GM19395 (cell line): ENCODE measurements around the gene RERE.
"Not testable (repeated sequence)": the region's sequence is repeated elsewhere in the genome, so short reads cannot be mapped to it uniquely, and the experiment has no call there.

Experiments used
- ATAC-seq: cut with Tn5 transposase; IDR thresholded peaks from one replicate; pipeline ENCODE4 v1.9.1; 2021; ENCODE audit warnings: mild to moderate bottlenecking, moderate library complexity; ENCODE audit not compliant: unreplicated experiment

RERE gene

DNA sequence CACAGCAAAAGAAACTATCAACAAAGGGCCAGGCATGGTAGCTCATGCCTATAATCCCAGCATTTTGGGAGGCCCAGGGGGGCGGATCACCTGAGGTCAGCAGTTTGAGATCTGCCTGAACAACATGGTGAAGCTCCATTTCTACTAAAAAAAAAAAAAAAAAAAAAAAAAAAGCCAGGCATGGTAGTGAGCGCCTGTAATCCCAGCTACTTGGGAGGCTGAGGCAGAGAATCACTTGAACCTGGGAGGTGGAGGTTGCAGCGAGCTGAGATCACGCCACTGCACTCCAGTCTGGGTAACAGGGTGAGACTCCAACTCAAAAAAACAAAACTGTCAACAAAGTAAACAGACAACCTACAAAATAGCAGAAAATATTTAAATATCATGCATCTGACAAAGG, 122.0 kb downstream of the RERE start:
- ATAC-seq: not testable (repeated sequence)

DNA sequence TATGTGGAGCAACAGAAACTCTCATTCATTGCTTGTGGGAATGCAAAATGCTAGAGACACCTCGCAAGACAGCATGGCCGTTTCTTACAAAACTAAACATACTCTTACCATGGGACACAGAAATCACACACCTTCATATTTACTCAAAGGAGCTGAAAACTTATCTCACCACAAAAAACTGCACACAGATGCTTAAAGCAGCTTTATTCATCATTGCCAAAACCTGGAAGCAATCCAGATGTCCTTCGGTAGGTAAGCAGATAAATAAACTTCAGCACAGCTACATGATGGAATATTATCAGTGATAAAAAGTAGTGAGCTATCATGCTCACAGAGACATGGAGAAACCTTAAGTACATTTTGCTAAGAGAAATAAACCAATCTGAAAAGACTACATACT, 124.3 kb downstream of the RERE start:
- no peak for ATAC-seq

DNA sequence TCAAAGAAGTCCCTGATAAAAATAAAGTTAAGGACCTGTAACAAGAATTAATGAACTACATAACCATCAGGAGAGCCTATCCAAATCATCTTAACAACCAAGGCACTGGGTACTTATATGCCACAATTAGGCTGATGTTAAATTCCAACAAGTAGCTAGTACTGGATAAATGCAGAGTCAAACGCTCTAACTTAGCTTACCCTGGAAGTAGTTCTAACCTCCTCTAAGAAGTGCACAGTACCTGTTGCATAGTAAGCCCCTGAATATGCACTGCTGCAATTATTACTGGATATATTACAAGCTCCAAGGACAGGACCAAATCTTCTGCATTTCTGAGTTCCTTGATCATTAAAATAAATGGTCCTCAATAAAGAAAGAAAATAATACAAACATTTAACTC, 125.8 kb downstream of the RERE start:
- ATAC-seq: no peak

DNA sequence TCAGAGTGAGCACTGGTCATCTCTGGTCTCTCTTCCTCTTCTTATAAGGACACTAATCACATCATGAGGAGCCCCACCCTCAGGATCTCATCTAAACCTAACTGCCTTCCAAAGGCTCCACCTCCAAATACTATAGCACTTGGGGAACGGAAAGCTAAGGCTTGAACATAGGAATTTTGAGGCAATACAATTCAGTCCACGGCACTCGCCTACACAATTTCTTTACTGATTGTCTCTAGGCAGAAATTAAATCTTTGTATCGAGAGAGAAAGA, 127.3 kb downstream of the RERE start:
- ATAC-seq: no peak

DNA sequence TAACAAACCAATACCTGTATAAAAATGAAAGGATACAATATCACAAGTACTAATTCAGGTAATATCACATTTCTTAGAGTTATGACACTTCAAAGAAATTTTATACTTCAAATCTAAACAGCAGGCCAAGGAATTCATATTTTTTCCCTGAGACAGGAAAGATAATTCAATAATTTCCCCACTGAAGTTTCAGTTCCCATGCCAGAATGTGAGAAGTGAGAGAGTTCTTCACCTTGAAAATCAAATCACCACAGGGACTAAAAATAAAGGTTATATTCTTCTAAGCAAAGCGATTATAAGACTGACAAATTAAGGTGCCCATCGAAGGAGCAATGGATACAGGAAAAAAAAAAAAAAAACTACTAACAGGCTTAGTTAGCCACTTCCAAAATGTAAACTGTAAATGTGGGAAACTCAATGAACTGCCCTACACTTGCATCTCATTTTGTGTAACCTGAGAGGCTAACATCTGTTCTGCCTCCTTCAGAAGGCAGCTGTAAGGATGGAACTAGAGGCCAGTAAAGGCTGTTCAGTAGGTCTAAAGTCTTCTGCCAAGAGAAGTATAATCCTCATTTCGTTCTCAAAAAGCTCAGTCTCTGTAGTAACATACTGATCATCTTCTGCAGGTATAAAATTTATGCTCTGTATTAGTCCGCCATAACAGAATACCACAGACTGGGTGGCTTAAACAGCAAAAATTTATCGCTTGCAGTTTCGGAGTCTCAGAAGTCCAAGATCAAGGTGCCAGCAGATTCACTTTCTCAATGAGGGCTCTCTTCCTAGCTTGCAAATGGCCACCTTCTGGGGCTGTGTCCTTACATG, 127.8 kb downstream of the RERE start:
- no peak for ATAC-seq

DNA sequence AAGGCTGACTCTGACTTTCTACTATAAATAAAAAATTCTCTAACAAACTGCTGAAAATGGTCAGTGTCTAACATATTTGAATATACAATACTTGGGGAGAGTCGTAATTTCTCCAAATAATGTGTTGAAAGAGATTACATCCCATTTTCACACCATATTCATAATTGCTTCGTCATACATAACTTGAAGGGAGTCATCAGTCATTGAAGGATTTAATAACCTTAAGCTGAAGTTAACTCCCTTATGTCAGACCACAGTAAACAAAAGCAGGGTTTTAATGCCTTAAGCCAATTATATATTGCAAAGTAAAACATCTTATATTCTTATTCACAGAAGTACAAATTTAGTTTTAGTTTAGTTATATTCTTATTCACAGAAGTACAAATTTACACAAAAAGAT, 129.9 kb downstream of the RERE start:
- no peak for ATAC-seq

DNA sequence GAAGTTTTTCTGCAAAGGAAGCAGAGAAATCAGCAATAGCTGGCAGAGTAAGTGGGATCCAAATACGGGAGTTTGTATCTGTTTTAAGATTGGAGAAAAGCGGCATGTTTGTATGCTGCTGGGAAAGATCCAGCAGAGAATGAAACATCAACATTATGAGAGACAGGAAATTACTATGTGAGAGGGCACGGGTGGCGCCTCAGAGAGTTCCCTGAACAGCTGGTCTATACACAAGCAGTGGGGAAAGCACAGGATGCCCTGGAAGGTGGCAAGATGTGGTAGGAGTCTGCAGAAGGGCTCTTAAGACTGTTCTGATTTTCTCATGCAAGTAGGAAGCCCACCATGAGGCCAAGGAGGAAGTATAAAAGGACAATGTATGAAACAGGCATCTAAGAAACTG, 130.4 kb downstream of the RERE start:
- ATAC-seq: no peak

DNA sequence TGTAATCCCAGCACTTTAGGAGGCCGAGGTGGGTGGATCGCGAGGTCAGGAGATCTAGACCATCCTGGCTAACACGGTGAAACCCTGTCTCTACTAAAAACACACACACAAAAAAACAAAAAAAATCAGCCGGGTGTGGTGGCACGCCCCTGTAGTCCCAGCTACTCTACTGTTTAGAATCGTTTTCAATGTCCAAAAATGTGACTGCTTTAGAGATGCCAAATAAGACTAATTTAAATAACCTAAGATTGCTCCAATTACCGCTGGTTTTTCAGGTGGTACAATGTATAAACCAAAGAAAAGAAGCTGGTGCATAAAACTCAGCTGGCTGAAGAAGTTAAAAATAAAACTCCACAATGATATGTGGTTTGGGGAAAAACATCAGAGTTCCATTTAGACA, 132.0 kb downstream of the RERE start:
- ATAC-seq: no peak

DNA sequence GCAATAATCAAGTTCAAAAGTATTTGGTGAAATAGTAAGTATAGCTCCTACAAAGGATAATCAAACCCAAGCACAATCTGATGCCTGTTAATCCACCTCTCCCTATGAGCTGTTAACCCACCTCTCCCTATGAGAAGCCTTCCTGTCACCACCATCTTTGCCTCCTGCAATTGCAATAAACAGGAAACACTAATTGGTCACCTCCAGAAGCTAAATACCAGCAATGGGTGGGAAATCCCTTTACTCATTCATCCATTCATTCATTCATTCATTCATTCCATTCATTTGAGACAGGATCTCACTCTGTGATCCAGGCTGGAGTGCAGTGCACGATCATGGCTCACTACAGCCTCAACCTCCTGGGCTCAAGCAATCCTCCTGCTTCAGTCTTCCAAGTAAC, 132.8 kb downstream of the RERE start:
- no peak for ATAC-seq

DNA sequence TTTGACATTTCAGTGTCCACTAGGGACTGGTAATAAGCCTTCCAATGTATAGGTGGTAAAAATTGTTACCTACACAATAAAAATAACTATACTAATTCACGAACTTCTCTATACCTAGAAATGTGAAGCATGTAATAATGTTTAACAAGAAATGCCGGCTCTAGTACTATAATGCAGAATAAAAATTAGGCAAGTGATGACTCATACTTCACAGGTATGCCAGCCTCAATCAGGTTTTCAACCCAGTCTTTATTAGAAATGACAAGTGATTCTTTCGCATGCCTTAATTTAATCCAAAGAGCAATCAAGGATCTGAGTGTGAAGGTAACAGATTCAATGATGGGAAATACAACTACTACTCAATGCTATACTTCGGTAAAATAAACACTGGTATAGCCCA, 134.9 kb downstream of the RERE start:
- no peak for ATAC-seq

DNA sequence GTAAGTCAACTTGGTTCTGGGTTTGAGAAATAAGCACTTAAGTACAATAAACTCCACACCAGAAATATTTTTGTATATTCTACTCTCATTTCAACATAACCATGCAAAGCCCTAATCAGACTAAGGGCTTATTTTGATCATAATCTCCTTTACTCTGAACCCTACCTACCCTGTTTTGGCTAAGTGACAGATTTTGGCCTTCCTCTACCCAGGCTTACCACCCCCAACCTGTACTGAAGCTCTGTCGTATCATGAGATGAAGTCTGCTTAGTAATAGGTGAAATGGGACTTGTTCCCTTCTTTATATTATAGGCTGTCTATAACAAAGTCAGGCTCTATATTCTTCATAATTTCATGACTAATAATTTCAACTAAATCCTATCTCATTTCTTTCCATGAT, 135.5 kb downstream of the RERE start:
- ATAC-seq: no peak

DNA sequence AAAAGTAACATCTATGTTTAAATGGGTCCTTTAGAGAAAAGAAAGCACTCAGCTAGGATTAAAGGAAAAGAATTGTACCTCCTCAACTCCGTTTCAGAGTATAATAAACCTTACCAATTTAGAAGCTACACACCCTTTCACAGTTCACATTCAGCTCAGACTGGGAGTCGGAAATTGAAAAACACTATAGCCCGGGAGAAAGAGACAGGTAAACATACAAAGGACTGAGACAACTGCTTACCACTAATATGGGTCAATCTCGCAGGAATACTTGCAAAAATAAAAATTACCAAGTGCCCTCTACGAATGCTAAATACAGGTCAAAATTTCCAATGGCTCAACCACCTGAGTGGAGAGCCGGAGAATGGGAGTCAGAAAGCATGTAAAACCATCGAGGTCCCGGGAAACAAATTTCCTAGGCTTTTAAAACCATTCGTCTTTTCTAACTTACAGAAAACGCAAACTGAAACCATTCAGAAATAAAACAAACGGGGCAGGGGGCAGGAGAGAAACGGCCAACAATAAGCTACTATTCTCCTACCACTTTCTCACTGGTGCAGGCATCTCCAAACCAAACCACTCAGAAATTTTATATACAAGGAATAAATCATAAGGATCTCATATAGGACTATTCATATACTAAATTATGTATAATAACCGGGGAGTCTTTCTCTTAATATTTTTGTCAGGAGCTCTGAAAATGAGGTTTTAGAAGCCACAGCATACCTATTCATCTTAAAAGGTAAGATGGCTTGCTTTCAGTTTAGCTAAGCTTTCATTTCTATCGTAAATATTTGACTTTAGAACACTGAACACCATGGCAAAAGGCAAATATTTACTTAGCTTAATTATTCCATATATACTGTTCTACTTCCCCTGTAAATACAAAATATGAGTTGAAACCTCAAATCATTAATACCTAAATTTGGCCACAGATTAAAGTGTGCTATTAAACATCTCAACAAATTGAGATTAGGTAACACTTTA, 136.5 kb downstream of the RERE start:
- ATAC-seq: no peak

DNA sequence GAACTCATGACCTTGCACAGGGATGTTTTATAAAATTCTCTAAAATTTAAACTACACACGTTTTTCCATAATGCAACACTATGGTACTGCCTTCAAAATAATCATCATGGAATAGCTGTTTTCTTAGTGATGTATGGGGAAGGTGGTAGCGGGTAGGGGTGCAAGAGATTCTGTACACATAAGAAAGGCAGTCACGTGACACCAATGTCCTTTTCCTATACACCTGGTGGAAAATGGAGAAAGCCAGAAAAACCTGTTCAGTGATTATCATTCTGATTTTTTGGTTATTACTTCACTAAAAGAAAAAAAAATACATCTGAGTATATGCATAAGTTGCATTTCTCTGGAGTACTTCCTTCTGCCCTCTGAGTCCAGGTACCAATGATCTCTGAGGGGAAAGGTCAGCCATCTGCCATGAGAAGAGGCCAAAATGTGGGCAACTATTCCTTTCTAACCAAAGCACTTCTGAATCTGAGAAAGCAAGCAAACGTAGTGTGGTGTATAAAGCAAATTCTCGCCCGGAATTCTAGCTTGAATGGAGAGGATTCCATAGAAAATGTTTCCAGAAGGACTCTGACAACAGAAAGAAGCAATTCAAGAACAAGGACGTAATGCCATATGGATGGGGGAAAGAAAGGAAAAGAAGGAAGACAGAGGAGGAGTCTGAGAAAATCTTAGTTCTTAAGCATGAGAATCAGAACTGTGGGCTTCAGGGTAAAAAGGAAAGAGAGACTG, 137.3 kb downstream of the RERE start:
- ATAC-seq: no peak

DNA sequence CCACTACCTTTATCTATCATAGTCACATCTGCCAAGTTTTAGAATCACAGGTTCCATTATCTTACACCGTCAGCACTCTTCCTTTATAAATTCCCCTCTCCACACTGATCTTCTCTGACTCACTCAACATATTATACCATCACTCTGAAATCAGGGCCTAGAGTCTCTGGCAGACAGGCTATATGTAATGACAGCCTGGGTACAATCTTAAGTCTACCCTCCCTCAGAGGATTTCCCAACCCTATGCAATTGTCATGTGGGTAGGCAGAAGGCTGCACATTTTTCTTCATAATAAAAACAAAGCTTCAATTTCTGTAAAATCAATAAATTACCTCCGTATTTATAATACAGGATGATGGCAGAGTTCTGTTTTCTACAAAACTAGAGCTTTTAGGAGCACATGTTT, 138.0 kb downstream of the RERE start:
- ATAC-seq: no peak

DNA sequence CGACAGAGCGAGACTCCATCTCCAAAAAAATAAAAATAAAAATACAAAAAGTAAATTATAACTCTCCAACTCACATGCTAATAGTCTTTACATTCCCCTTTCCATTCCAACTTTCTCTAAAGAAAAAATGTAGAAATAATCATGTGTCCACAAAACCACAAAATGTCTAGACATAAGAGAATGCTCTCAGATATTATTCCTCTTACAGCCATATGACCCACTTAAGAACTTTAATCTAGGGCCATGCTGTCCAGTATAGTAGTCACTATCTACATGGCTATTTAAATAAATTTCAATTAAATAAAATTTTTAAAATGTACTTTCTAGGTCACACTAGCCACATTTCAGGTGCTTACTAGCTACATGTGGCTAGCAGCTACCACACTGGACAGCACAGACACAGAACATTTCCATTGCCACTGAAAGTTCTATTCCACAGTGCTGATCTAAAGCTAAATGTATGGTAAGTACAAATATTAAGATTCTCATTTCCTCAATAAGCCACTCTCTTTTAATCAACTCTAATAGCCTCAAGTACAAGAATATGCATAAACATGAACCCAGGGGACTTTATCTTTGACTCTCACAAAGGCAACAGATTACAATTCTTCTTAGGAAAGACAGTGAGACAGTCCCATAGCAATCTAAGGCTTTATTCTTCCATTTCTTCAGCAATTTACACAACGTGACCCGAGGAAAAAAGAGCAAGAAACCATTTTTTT, 138.6 kb downstream of the RERE start:
- ATAC-seq: no peak

DNA sequence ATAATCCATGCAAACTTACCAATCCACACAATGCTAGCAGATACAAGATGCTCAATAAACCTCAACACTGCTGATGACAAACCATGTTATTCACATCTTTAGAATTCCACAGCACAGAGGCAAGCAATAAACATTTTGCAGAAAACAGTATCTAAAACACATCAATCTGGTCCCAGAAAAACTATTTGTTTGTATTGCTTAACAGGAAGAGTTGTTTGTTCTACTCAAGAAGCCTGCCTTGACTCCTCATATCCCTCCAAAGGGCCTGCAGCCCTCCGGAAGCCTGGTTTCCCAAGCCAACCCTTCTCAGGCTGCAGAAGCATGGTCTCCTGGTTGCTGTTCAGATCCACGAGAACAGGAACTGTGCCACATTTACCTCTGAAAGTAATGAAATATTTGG, 139.7 kb downstream of the RERE start:
- no peak for ATAC-seq

DNA sequence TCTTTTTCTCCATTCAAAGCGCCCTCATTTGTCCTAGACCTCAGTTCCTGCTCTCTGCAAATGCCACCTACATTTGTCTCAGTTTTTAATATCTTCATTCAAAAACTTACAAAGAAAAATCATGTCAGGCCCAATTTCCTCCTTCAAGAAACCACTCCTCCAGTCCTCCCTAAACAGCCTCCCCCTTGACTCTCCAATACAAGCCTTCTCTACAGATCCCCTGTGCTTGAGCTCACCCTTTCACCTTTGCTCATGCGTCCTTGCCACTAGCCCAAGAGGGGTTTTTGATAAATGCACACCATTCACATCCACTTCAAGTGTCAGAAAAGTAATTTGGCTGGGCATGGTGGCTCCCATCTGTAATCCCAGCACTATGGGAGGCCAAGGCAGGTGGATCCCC, 140.6 kb downstream of the RERE start:
- no peak for ATAC-seq

DNA sequence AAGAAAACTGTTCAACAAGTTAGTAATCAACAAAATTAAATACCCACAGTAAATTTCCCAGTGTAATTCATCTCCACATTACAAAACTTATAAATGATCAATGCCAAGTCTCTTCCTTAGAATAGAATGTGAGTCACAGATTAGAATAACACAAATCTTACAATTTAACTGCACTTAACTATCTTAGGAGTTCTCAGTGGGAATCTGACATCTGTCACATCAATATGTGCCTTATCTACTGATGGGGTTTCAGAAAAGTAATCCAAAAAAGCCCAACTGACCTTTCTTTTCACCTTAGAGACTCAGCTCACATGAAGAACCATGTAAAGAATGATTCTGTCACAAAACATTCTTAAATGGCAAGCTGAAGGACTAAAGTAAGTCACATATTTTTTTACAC, 141.4 kb downstream of the RERE start:
- no peak for ATAC-seq

DNA sequence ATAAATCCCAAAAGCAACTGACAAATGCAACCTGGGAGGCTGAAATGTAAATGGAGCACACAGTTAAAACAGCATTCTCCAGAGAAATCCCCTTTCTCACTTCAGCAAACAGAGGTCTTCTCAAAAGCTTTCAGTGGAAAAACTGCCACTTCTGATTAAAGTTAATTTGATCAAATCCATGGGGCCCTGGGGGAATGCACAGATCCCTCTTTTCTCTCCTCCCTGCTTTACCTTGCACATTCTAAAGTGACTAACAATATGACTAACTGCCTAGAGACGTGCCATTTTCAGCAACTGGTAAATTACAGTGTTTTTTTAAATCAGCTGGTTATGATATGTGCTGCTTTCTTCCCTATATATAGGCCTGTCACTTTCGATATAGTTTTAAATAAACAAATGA, 142.5 kb downstream of the RERE start:
- no peak for ATAC-seq

DNA sequence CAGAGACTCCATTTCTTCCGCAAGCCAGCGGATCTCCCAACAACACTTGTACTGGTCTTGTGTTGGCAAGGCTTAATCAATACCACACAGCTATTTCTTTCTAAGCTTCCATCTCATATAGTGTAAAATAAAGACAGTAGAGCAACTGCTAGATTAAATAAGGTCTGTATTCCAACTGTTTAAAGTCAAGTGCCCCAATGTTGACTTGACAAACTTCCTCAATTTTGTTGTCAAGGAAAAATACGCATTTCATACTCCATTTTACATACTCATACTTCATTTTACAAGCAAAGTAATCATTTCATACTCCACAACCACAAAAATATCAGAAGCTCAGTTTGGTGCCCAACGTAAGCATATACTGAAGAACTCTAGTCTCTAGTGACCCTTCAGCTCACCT, 143.0 kb downstream of the RERE start:
- no peak for ATAC-seq

DNA sequence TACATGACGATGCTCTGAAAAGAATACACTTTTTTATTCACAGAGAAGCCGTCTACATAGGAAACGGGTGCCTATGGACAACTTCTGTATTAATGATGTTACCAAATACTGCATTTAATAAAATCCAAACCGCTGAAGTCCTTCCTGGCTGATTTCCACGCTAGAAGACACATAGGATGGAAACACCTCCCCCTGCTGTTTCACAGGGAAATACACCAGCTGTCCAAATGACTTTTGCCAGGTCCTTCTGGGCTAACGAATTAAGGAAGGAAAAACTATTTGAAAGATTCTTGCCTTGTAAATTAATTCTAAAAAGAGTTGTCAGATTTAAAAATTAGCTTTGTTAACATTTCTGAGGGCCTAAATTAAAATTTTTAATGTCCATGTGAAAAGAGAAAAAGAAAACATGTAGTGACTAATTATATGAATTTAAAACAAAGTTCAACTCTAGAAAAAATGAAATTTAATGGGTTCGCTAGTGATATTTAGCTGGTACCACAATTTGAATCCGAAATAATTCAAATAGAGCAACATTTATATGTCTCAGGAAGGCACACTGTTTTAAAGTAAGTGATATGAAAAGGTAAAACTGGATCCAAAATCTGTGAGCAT, 146.0 kb downstream of the RERE start:
- no peak for ATAC-seq
